B cell (primary cell): ENCODE results near the gene RIPOR2. TPM values are rescaled to one million over a fixed set of nuclear protein-coding genes. Genes with fewer than 3 reads are reported as not detected.
A peak's percentile ranks its signal among the peaks of the same experiment; 100 is the strongest.

Source experiments
- ATAC-seq: fragments of 200-7000 bp; cut with Tn5 transposase; one replicate; pipeline ENCODE4 v1.10.0; 2021; ENCODE audit warnings: low read depth, mild to moderate bottlenecking, moderate number of reproducible peaks, moderate library complexity
- CTCF ChIA-PET: fragments of 350-600 bp; sonication (Branson Sonifier 250); formaldehyde crosslinking; loops from one replicate; lab custom pipeline; 2021; ENCODE audit warnings: antibody characterized with exemption, inconsistent platforms; lab: Charles Lee
- POLR2A ChIA-PET: fragments of 350-600 bp; sonication (Branson Sonifier 250); formaldehyde crosslinking; loops from one replicate; lab custom pipeline; 2021; ENCODE audit warnings: antibody characterized with exemption; lab: Charles Lee
- DNase-seq: peaks from one replicate; pipeline ENCODE4 v3.0.0; 2013
- H2AFZ ChIP-seq: 2 replicates; pipeline ENCODE4 v1.6.1; 2012; ENCODE audit warnings: mild to moderate bottlenecking, low read depth, low read length; ENCODE audit not compliant: insufficient read depth, poor library complexity, severe bottlenecking
- H3K27ac ChIP-seq, 2 donors: 1 replicate in 1 of 2; 2 replicates in 1 of 2; pipeline ENCODE4 v1.5.1; 2012 to 2013; ENCODE audit warnings: low read length in 2 of 2, mild to moderate bottlenecking in 2 of 2, moderate library complexity in 1 of 2
- H3K27me3 ChIP-seq, 4 experiments: fragments of 200-600 bp in 1 of 4; sonication (generic) in 1 of 4; replicated peaks in 1 of 4; 1 replicate in 2 of 4; 2 replicates in 2 of 4; pipeline versions ENCODE4 v1.6.1 to v1.7.0; 2013 to 2016; ENCODE audit warnings: low read length in 3 of 4, mild to moderate bottlenecking in 2 of 4, mixed read lengths in 1 of 4, moderate library complexity in 1 of 4; ENCODE audit not compliant: insufficient read depth in 4 of 4, control insufficient read depth in 3 of 4; ENCODE audit errors: control extremely low read depth in 1 of 4
- H3K36me3 ChIP-seq, 2 experiments: replicated peaks in 1 of 2; 1 replicate in 1 of 2; 2 replicates in 1 of 2; pipeline versions ENCODE4 v1.6.1 to v1.7.1; 2013; ENCODE audit warnings: low read length in 1 of 2; ENCODE audit not compliant: insufficient read depth in 2 of 2, control insufficient read depth in 1 of 2; ENCODE audit errors: control extremely low read depth in 1 of 2, extremely low read depth in 1 of 2
- H3K4me1 ChIP-seq, 2 donors: fragments of 200-600 bp in 1 of 2; sonication (generic) in 1 of 2; 1 replicate in 1 of 2; 2 replicates in 1 of 2; pipeline versions ENCODE4 v1.5.1 to v1.6.1; 2013 to 2017; ENCODE audit warnings: low read length in 2 of 2; ENCODE audit not compliant: control insufficient read depth in 2 of 2, insufficient read depth in 2 of 2
- H3K4me2 ChIP-seq: replicated peaks from 2 replicates; pipeline ENCODE3; 2012; ENCODE audit warnings: mild to moderate bottlenecking, low read depth, low read length; ENCODE audit not compliant: poor library complexity, severe bottlenecking
- H3K4me3 ChIP-seq, 5 experiments: fragments of 200-600 bp in 1 of 5; sonication (generic) in 1 of 5; 1 replicate in 3 of 5; 2 replicates in 2 of 5; pipeline versions ENCODE4 v1.5.1 to v1.7.0; 2011 to 2016; ENCODE audit warnings: low read length in 4 of 5, mild to moderate bottlenecking in 4 of 5, low read depth in 2 of 5, control low read depth in 1 of 5, moderate library complexity in 1 of 5; ENCODE audit not compliant: insufficient read depth in 1 of 5; ENCODE audit errors: control extremely low read depth in 1 of 5, extremely low read depth in 1 of 5
- H3K79me2 ChIP-seq: fragments of 200-600 bp; sonication (generic); one replicate; pipeline ENCODE4 v1.6.0; 2016; ENCODE audit warnings: low read length; ENCODE audit not compliant: control insufficient read depth, insufficient read depth
- H3K9ac ChIP-seq: fragments of 200-600 bp; sonication (generic); 2 replicates; pipeline ENCODE4 v1.6.1; 2017; ENCODE audit warnings: mild to moderate bottlenecking, low read length, moderate library complexity
- H3K9me3 ChIP-seq, 3 donors: one replicate each; pipeline versions ENCODE4 v1.6.1 to v1.7.1; 2013; ENCODE audit warnings: low read length in 2 of 3; ENCODE audit not compliant: control insufficient read depth in 2 of 3, insufficient read depth in 1 of 3; ENCODE audit errors: control extremely low read depth in 1 of 3
- H4K20me1 ChIP-seq: 2 replicates; pipeline ENCODE4 v1.6.0; 2012; ENCODE audit warnings: mild to moderate bottlenecking, low read length; ENCODE audit not compliant: insufficient read depth, control insufficient read depth, poor library complexity, severe bottlenecking
- H3K27ac Mint-ChIP-seq: one replicate; pipeline ENCODE4 v1.8.0; 2021; ENCODE audit warnings: mixed read lengths
- H3K27me3 Mint-ChIP-seq: one replicate; pipeline ENCODE4 v1.8.0; 2021; ENCODE audit warnings: mixed read lengths
- H3K4me1 Mint-ChIP-seq: one replicate; pipeline ENCODE4 v1.8.0; 2021; ENCODE audit warnings: mixed read lengths
- H3K4me3 Mint-ChIP-seq: one replicate; pipeline ENCODE4 v1.8.0; 2021; ENCODE audit warnings: mixed read lengths
- H3K9me3 Mint-ChIP-seq: one replicate; pipeline ENCODE4 v1.8.0; 2022; ENCODE audit warnings: mixed read lengths; ENCODE audit not compliant: insufficient read depth
- EZH2 ChIP-seq: IDR thresholded peaks from 2 replicates; pipeline ENCODE4 v1.6.1; 2012; ENCODE audit warnings: borderline replicate concordance, low read depth, mild to moderate bottlenecking, moderate library complexity, low read length; ENCODE audit not compliant: insufficient read depth, poor library complexity, severe bottlenecking
- WGBS: methylation state at CpG from one replicate; pipeline ENCODE4 v1.1.5; 2013; ENCODE audit warnings: missing lambda C conversion rate; ENCODE audit not compliant: insufficient coverage; 5-methylcytosine and 5-hydroxymethylcytosine counted together
- intact Hi-C: fragments of 100-400 bp; cut with micrococcal nuclease; formaldehyde crosslinking; loops from one replicate; pipeline ENCODE4 v1.10.0; 2022
- polyA plus RNA-seq: library from polyadenylated mRNA; depleted of rRNA; stranded (reverse); fragments of >200 nt; gene quantifications from 2 replicates; pipeline ENCODE4 v1.2.3, GENCODE V29; 2012
- total RNA-seq, 2 donors: library from RNA; stranded (reverse); fragments of 120-200 nt in 1 of 2; gene quantifications; 1 replicate in 1 of 2; 2 replicates in 1 of 2; pipeline versions ENCODE4 v1.2.3 to v1.2.4, GENCODE V29; 2013 to 2022
- TF ChIP-seq, protein P1 (sequence below): fragments of 200-600 bp; IDR thresholded peaks from one replicate; pipeline ENCODE4 v1.8.0; 2022; ENCODE audit warnings: antibody characterized with exemption, mild to moderate bottlenecking

RIPOR2 gene
- total and polyA plus RNA-seq, 2 donors (not counting 1 experiment from before 2014, with no cell fraction given) = 300 to 430 TPM

DNA sequence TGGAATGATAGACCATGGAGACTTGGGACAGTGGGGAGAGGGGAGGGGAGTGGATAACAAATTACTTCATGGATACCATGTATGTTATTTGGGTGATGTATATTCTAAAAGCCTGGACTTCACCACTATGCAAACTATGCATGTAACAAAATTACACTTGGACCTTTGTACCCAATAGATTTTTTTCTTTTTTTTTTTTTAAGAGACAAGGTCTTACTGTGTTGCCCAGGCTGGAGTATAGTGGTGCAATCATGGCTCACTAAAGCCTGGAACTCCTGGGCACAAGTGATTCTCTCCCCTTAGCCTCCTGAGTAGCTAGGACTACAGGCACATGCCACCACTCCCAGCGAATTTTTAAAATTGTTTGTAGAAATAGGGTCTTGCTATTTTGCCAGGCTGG, 45.3 kb downstream of the RIPOR2 start:
- Mint-ChIP-seq H3K9me3 (no peaks in the 10 kb centered on the region), H3K4me3 (peak overlapping the region; percentile 42), H3K27me3 (no peaks in the 10 kb centered on the region), H3K27ac (peak overlapping the region; percentile 78), H3K4me1 (peaks cover 89% of the 10 kb centered on the region)
- Histone ChIP-seq H3K9me3 (no peaks in the 10 kb centered on the region), H2AFZ (no peak overlapping the region), H4K20me1 (peaks cover 99% of the 10 kb centered on the region), H3K4me1 (peaks cover 84 to 87% of the 10 kb centered on the region in 2 donors), H3K4me3 (no peak overlapping the region), H3K79me2 (peaks cover 100% of the 10 kb centered on the region), H3K27ac (peak overlapping the region in 1 of 2 donors; percentile 53), H3K9ac (no peak overlapping the region), H3K36me3 (peaks cover 0 to 78% of the 10 kb centered on the region in 2 experiments), H3K4me2 (peak overlapping the region; percentile 28), H3K27me3 (no peaks in the 10 kb centered on the region)
- no CpG with 5 or more reads among the region's 1 CpG for WGBS
- ATAC-seq = no peak
- no peak for DNase-seq
- intact Hi-C loops = no loop called here
- POLR2A ChIA-PET = interaction anchor here (0.7 kb wide), 1 partner anchor 28 kb away, joined by 4 read pairs; no protein-coding TSS in a partner anchor
- TF ChIP-seq, protein P1, sequence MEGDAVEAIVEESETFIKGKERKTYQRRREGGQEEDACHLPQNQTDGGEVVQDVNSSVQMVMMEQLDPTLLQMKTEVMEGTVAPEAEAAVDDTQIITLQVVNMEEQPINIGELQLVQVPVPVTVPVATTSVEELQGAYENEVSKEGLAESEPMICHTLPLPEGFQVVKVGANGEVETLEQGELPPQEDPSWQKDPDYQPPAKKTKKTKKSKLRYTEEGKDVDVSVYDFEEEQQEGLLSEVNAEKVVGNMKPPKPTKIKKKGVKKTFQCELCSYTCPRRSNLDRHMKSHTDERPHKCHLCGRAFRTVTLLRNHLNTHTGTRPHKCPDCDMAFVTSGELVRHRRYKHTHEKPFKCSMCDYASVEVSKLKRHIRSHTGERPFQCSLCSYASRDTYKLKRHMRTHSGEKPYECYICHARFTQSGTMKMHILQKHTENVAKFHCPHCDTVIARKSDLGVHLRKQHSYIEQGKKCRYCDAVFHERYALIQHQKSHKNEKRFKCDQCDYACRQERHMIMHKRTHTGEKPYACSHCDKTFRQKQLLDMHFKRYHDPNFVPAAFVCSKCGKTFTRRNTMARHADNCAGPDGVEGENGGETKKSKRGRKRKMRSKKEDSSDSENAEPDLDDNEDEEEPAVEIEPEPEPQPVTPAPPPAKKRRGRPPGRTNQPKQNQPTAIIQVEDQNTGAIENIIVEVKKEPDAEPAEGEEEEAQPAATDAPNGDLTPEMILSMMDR = no peak
- no peak for TF ChIP-seq EZH2
- CTCF ChIA-PET = interaction anchor here (1.9 to 2.1 kb wide), 4 partner anchors 19 to 101 kb away, joined by 4 to 10 read pairs (median 10); no protein-coding TSS in a partner anchor

DNA sequence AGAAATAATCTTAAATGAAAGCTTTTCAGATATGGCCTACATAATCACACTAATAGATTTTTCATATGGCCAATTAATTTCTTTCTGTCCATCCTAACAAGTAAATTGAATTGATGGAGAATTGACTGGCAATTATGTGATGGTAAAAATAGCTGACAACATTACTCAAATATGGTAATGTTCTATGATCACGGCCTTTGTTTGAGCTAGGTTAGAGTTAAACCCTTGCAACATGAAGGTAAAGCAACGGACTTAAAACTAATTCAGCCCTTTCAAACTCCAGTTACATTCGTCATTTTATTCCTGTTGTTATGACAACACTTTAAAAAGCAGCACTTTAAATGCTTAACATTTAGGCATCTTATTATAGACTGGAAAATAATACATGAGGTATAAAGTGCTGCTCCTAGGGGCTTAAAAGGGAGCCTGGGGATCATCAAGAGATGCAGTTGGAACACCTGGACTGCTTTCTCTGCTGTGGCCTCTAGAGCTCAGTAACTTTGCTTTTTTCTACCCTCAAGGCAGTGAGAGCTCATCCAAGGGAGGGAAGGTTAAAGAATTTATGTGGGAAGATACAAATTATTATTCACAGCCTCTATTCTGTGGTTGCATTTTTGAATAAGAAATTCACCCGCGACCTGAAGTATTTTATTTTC, 46.9 kb downstream of the RIPOR2 start:
- intact Hi-C loops = loop anchor here (5.0 kb wide), 1 partner anchor 33 kb away; no protein-coding TSS in a partner anchor
- CTCF ChIA-PET = interaction anchor here (0.8 to 3.5 kb wide), 15 partner anchors 8 to 138 kb away, joined by 3 to 39 read pairs (median 6); no protein-coding TSS in a partner anchor
- TF ChIP-seq, protein P1 = no peak
- no peak for TF ChIP-seq EZH2
- ATAC-seq = no peak
- peaks cover 2 to 77% of the 10 kb centered on the region in 2 experiments for H3K36me3 ChIP-seq
- no peak overlapping the region for H3K4me3 ChIP-seq
- no peak overlapping the region for H2AFZ ChIP-seq
- Mint-ChIP-seq H3K27me3 (no peaks in the 10 kb centered on the region), H3K27ac (peak overlapping the region; percentile 79), H3K9me3 (no peaks in the 10 kb centered on the region), H3K4me3 (peak overlapping the region; percentile 24), H3K4me1 (peaks cover 84% of the 10 kb centered on the region)
- H3K9ac ChIP-seq = peak overlapping the region; percentile 3
- peaks cover 98% of the 10 kb centered on the region for H4K20me1 ChIP-seq
- WGBS = no CpG with 5 or more reads among the region's 5 CpGs
- H3K4me1 ChIP-seq = peaks cover 87% of the 10 kb centered on the region in 2 donors
- peak overlapping the region; percentile 16 for H3K4me2 ChIP-seq
- no peaks in the 10 kb centered on the region for H3K27me3 ChIP-seq
- DNase-seq = no peak
- H3K9me3 ChIP-seq = no peaks in the 10 kb centered on the region
- H3K79me2 ChIP-seq = peaks cover 100% of the 10 kb centered on the region
- peak overlapping the region in 1 of 2 donors; percentile 68 for H3K27ac ChIP-seq
- POLR2A ChIA-PET = interaction anchor here (0.6 kb wide), 1 partner anchor 1260 kb away, joined by 12 read pairs; no protein-coding TSS in a partner anchor
